Fibroblast of villous mesenchyme (primary cell): ENCODE data around the gene WDR86. TPM values are rescaled to one million over a fixed set of nuclear protein-coding genes. Genes with fewer than 3 reads are reported as not detected.

ENCODE experiments used
- DNase-seq: peaks from one replicate; pipeline ENCODE4 v3.0.0-alpha.2; 2010; ENCODE audit warnings: low read depth
- H3K4me3 ChIP-seq: 2 replicates; pipeline ENCODE4 v1.5.1; 2011; ENCODE audit warnings: low read depth, mild to moderate bottlenecking, low read length
- total RNA-seq: library from RNA; depleted of rRNA; stranded (reverse); fragments of >200 nt; gene quantifications from 2 replicates; pipeline ENCODE4 v1.2.3, GENCODE V29; 2012
- TF ChIP-seq, protein P1 (sequence below): IDR thresholded peaks from 2 replicates; pipeline ENCODE4 v1.5.1; 2012; ENCODE audit warnings: low read depth, mild to moderate bottlenecking, low read length; ENCODE audit not compliant: insufficient read depth

Gene WDR86
- total RNA-seq, 1 donor, result 1.3 TPM

GRCh38 chr7:151391358-151391730 is 18.5 kb downstream of the WDR86 start:
- TF ChIP-seq, protein P1, sequence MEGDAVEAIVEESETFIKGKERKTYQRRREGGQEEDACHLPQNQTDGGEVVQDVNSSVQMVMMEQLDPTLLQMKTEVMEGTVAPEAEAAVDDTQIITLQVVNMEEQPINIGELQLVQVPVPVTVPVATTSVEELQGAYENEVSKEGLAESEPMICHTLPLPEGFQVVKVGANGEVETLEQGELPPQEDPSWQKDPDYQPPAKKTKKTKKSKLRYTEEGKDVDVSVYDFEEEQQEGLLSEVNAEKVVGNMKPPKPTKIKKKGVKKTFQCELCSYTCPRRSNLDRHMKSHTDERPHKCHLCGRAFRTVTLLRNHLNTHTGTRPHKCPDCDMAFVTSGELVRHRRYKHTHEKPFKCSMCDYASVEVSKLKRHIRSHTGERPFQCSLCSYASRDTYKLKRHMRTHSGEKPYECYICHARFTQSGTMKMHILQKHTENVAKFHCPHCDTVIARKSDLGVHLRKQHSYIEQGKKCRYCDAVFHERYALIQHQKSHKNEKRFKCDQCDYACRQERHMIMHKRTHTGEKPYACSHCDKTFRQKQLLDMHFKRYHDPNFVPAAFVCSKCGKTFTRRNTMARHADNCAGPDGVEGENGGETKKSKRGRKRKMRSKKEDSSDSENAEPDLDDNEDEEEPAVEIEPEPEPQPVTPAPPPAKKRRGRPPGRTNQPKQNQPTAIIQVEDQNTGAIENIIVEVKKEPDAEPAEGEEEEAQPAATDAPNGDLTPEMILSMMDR, result no peak
- no peak overlapping the region for H3K4me3 ChIP-seq
- no peak for DNase-seq

DNA sequence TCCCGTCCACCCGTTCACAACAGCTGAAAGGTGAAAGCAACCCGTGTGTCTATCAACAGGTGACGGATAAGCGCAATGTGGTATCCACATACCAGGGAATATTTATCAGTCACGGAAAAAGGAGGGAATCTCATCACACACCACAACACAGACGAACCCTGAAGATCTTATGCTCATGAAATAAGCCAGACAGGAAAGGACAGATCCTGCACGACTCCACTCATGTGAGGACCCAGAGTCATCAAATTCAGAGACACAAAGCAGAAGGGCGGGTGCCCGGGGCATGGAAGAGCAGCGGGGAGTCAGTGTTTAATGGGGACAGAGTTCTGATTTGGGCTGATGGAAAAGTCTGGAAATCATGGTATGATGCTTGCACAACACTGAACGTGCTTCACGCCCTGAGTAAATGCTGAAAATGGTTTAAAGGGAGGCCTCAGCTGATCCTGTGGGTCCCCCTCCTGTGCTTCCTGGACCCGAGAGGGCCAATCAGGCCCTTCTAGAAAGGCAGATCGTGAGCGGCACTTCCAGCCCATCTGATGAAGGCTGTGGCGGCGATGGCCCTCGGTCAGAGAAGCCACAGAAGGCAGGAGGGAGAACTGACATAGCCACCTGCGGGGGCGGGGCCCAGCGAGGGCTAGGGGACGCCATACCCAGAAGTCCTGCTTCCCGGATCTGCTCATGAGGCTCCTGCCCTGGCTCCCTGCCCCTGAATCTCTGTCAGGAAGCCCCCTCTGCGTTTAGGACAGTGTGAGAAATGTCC is 19.1 kb downstream of the WDR86 start:
- TF ChIP-seq, protein P1, result no peak
- DNase-seq, result no peak
- no peak overlapping the region for H3K4me3 ChIP-seq

DNA sequence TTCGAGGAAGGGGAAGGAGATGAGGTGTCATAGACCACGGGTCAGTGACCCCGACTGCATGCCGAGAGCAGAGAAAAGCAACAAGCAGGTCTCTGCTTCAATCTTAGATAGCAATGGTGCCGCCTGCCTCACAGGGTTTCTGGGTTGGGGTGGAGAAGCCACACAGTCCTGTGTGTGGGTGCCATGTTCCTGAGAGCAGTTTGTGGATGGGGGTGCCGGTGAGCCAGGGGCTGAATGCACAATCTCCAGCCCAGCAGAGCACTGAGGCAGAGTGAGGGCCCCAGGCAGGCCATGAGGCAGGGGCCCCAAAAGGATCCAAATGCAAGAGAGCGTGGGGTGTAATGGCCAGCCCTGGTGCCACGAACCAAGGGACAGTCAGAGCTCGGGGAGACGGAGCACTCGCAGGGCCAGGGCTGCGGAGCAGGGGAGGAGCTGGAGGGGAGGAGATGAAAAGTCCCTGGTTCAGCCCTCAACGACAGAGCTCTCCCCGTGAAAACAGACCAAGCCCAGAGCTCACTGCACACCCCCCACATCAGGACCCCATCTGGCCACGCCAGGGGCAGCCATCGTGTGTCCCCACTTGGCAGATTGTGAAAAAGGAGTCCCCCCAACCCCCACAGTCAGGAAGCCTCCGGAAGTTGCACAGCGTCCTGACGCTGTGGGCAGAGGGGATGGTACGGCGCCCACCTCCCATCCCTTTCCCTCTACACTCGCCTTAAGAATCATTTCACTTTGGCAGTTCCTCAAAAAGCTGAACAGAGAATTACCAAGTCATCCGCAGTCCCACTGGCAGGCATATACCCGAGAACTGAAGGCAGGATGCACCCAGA is 19.9 kb downstream of the WDR86 start:
- DNase-seq, result no peak
- TF ChIP-seq, protein P1, result no peak

DNA sequence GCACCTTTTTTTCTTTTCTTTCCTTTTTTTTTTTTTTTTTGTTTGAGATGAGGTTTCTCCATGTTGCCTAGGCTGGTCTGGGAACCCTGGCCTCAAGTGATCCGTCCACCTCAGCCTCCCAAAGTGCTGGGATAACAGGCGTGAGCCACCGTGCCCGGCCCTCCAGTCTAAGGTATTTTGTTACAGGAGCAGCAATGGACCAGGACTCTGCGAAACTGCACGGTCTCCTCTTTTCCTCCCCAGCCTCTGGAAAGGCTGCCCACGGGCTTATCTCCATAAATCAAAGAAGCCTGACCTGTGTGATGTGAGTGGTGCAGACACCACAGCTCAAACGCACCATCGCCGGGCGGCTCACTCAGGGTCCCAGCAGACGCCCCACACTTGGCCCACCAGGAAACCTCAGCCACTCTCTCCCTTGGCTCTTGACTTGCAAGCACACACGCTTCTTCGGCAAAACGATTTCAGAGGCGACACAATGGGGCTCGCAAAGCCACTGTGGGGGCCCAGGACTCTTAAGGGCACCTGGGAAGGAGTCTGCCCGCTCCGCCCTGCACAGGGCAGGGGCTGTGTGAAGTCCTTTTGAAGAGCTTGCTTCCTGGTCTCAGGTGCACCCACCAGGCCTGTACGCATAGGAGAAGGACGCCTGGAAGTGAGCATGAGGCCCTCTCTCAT is 20.6 kb downstream of the WDR86 start:
- no peak for DNase-seq
- TF ChIP-seq, protein P1, result no peak
- H3K4me3 ChIP-seq, result no peak overlapping the region

More for the DNA sequence above, 19.9 kb downstream of the WDR86 start:
- no peak overlapping the region for H3K4me3 ChIP-seq

DNA sequence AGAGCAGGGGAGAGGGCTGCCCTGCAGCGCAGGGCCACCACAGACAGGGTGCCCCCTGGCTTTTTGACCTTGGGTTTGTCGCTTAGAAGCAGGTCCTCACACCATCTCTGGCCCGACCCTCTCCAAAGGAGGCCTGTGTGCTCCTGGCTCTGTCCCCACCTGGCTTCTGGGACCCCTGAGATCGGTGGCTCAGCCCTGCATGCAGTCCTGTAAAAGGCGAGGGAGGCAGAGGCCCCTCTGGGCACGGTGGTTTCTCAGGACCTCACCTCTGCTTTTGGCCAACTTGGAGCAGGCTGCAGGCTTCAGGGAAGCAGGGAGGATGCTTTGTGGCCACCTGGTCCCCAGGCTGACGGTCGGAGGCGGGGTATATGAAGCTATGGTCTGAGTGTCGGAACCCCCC is 21.4 kb downstream of the WDR86 start:
- DNase-seq, result no peak
- no peak overlapping the region for H3K4me3 ChIP-seq
- TF ChIP-seq, protein P1, result no peak

DNA sequence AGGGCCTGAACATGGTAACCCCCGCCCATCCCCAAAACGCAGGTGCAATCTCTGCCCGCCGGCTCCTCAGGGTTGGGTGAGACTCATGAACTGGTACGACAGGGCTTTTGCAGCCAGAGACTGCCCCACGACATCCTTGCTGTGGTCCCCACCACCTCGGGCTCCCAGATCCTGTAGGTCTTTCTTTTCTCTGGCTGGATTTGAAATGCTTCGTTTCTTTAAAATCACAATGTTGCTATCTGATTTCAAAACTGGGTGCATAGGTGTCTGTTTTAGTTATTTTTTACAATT is 21.9 kb downstream of the WDR86 start:
- H3K4me3 ChIP-seq, result no peak overlapping the region
- DNase-seq, result no peak
- TF ChIP-seq, protein P1, result no peak
